Breast epithelium (tissue), 3 donors: ENCODE measurements around the gene SNX21.
"Not testable (repeated sequence)": the region's sequence is repeated elsewhere in the genome, so short reads cannot be mapped to it uniquely, and the experiment has no call there.

Experiments used
- POLR2A ChIP-seq: fragments of 450-650 bp; IDR thresholded peaks from one replicate; pipeline ENCODE4 v1.6.1; 2016; ENCODE audit warnings: antibody characterized with exemption, mild to moderate bottlenecking, moderate library complexity
- POLR2AphosphoS5 ChIP-seq, 3 donors: sonication (generic); formaldehyde crosslinking; IDR thresholded peaks; one replicate each; pipeline ENCODE4 v1.6.1; 2017; ENCODE audit warnings: antibody characterized with exemption in 3 of 3
- TF ChIP-seq, protein P1 (sequence below), 3 donors: fragments of 450-650 bp; IDR thresholded peaks; one replicate each; pipeline ENCODE4 v1.5.1; 2016 to 2017; ENCODE audit warnings: antibody characterized with exemption in 3 of 3, mild to moderate bottlenecking in 3 of 3, moderate library complexity in 3 of 3

DNA sequence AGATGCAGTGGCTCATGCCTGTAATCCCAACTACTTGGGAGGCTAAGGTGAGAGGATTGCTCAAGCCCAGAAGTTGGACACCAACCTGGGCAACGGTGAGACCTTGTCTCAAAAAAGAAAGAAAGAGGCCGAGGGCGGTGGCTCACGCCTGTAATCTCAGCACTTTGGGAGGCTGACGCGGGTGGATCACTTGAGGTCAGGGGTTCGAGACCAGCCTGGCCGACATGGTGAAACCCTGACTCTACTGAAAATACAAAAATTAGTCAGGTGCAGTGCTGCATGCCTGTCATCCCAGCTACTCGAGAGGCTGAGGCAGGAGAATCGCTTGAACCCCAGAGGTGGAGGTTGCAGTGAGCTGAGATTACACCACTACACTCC, 40.5 kb downstream of the SNX21 start:
- not testable (repeated sequence) for TF ChIP-seq POLR2A; POLR2AphosphoS5 (IDR thresholded peaks at IDR 0.05)
- TF ChIP-seq, protein P1, sequence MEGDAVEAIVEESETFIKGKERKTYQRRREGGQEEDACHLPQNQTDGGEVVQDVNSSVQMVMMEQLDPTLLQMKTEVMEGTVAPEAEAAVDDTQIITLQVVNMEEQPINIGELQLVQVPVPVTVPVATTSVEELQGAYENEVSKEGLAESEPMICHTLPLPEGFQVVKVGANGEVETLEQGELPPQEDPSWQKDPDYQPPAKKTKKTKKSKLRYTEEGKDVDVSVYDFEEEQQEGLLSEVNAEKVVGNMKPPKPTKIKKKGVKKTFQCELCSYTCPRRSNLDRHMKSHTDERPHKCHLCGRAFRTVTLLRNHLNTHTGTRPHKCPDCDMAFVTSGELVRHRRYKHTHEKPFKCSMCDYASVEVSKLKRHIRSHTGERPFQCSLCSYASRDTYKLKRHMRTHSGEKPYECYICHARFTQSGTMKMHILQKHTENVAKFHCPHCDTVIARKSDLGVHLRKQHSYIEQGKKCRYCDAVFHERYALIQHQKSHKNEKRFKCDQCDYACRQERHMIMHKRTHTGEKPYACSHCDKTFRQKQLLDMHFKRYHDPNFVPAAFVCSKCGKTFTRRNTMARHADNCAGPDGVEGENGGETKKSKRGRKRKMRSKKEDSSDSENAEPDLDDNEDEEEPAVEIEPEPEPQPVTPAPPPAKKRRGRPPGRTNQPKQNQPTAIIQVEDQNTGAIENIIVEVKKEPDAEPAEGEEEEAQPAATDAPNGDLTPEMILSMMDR (IDR thresholded peaks at IDR 0.05): not testable (repeated sequence)
